ENCODE measurements around the gene TMPRSS3.

- TF ChIP-seq CTCF (conservative IDR thresholded peaks at IDR 0.05; ENCODE audit: low read depth, low read length), result no peak
- TF ChIP-seq EZH2 (IDR thresholded peaks at IDR 0.05; ENCODE audit: borderline replicate concordance, low read depth, low read length, poor library complexity, severe bottlenecking), result no peak
Measured at GRCh38 chr21:42401154-42401553, 5.3 kb upstream of the TMPRSS3 start.
